ENCODE measurements around the gene IL36RN.

IL36RN gene

GRCh38 chr2:113112871-113113270 lies 53.9 kb downstream of the IL36RN start:
- TF ChIP-seq CTCF (conservative IDR thresholded peaks at IDR 0.05; ENCODE audit: control insufficient read depth, insufficient read depth, low read depth, low read length) = no peak
- H3K4me3 ChIP-seq (ENCODE audit: control insufficient read depth, low read depth, low read length) = no peak overlapping the region
- no peak for DNase-seq (ENCODE audit: low read depth)

GRCh38 chr2:113113807-113114206 lies 54.8 kb downstream of the IL36RN start:
- H3K4me3 ChIP-seq (ENCODE audit: control insufficient read depth, low read depth, low read length) = no peak overlapping the region
- DNase-seq (ENCODE audit: low read depth) = no peak
- no peak for TF ChIP-seq CTCF (conservative IDR thresholded peaks at IDR 0.05; ENCODE audit: control insufficient read depth, insufficient read depth, low read depth, low read length)

All from fibroblast of mammary gland (primary cell).